KMS-11 (cell line): ENCODE data around the gene SH3TC1.

Source experiments
- H2AFZ ChIP-seq: fragments of 200-600 bp; sonication (generic); 2 replicates; pipeline ENCODE4 v1.6.1; 2016; ENCODE audit warnings: antibody characterized with exemption, mixed run types, low read depth
- H3K27ac ChIP-seq: fragments of 200-600 bp; sonication (generic); 2 replicates; pipeline ENCODE4 v1.6.1; 2016; ENCODE audit warnings: mild to moderate bottlenecking, mixed run types
- H3K27me3 ChIP-seq: fragments of 200-600 bp; sonication (generic); 2 replicates; pipeline ENCODE4 v1.6.1; 2017; ENCODE audit warnings: mild to moderate bottlenecking, low read depth, mixed run types, moderate library complexity; ENCODE audit not compliant: insufficient read depth
- H3K36me3 ChIP-seq: fragments of 200-600 bp; sonication (generic); 2 replicates; pipeline ENCODE4 v1.6.1; 2017; ENCODE audit warnings: mild to moderate bottlenecking, mixed run types; ENCODE audit not compliant: insufficient read depth
- H3K4me1 ChIP-seq: fragments of 200-600 bp; sonication (generic); 2 replicates; pipeline ENCODE4 v1.6.1; 2016; ENCODE audit warnings: mild to moderate bottlenecking, low read depth, mixed run types; ENCODE audit not compliant: poor library complexity, severe bottlenecking
- H3K4me2 ChIP-seq: fragments of 200-600 bp; sonication (generic); 2 replicates; pipeline ENCODE4 v1.7.0; 2016; ENCODE audit warnings: mild to moderate bottlenecking, mixed run types
- H3K4me3 ChIP-seq: fragments of 200-600 bp; sonication (generic); IDR thresholded peaks from 2 replicates; pipeline ENCODE4 v1.6.1; 2017; ENCODE audit warnings: low read depth, low read length, mixed read lengths; ENCODE audit not compliant: insufficient read depth
- H3K79me2 ChIP-seq: fragments of 200-600 bp; sonication (generic); 2 replicates; pipeline ENCODE4 v1.6.1; 2016; ENCODE audit warnings: low read depth, mixed run types; ENCODE audit not compliant: insufficient read depth
- H3K9ac ChIP-seq: fragments of 200-600 bp; sonication (generic); 2 replicates; pipeline ENCODE4 v1.6.1; 2016; ENCODE audit warnings: mild to moderate bottlenecking, mixed run types
- H4K20me1 ChIP-seq: fragments of 200-600 bp; sonication (generic); 2 replicates; pipeline ENCODE4 v1.6.1; 2016; ENCODE audit warnings: mild to moderate bottlenecking, mixed run types; ENCODE audit not compliant: insufficient read depth
- CTCF ChIP-seq: fragments of 200-600 bp; sonication (generic); conservative IDR thresholded peaks from 2 replicates; pipeline ENCODE4 v1.6.1; 2017; ENCODE audit warnings: low read depth, mild to moderate bottlenecking, antibody characterized with exemption, low read length, moderate library complexity, mixed read lengths

Gene SH3TC1

GRCh38 chr4:8230033-8230432, 30.9 kb downstream of the SH3TC1 start:
- H3K4me3 ChIP-seq, result no peak overlapping the region
- no peak overlapping the region for H3K27ac ChIP-seq
- H4K20me1 ChIP-seq, result no peaks in the 10 kb centered on the region
- no peak for TF ChIP-seq CTCF
- H3K9ac ChIP-seq, result no peak overlapping the region
- H2AFZ ChIP-seq, result no peak overlapping the region
- no peaks in the 10 kb centered on the region for H3K27me3 ChIP-seq
- no peaks in the 10 kb centered on the region for H3K79me2 ChIP-seq
- no peaks in the 10 kb centered on the region for H3K36me3 ChIP-seq
- H3K4me1 ChIP-seq, result no peaks in the 10 kb centered on the region
- no peak overlapping the region for H3K4me2 ChIP-seq

GRCh38 chr4:8230891-8231290, 31.8 kb downstream of the SH3TC1 start:
- H3K4me1 ChIP-seq, result no peaks in the 10 kb centered on the region
- H3K4me2 ChIP-seq, result no peak overlapping the region
- no peak for TF ChIP-seq CTCF
- H2AFZ ChIP-seq, result no peak overlapping the region
- H3K4me3 ChIP-seq, result no peak overlapping the region
- H3K79me2 ChIP-seq, result no peaks in the 10 kb centered on the region
- no peak overlapping the region for H3K9ac ChIP-seq
- H4K20me1 ChIP-seq, result no peaks in the 10 kb centered on the region
- no peaks in the 10 kb centered on the region for H3K36me3 ChIP-seq
- no peak overlapping the region for H3K27ac ChIP-seq
- H3K27me3 ChIP-seq, result no peaks in the 10 kb centered on the region

- Histone ChIP-seq H4K20me1 (no peaks in the 10 kb centered on the region), H3K4me2 (no peak overlapping the region), H3K4me3 (no peak overlapping the region), H3K4me1 (no peaks in the 10 kb centered on the region), H3K9ac (no peak overlapping the region), H3K27ac (no peak overlapping the region), H2AFZ (no peak overlapping the region), H3K27me3 (no peaks in the 10 kb centered on the region), H3K79me2 (no peaks in the 10 kb centered on the region), H3K36me3 (no peaks in the 10 kb centered on the region)
- TF ChIP-seq CTCF, result no peak
Measured at GRCh38 chr4:8231551-8232049, 32.5 kb downstream of the SH3TC1 start.

GRCh38 chr4:8232748-8233147, 33.7 kb downstream of the SH3TC1 start:
- no peak overlapping the region for H3K9ac ChIP-seq
- no peak overlapping the region for H3K4me2 ChIP-seq
- no peaks in the 10 kb centered on the region for H3K27me3 ChIP-seq
- TF ChIP-seq CTCF, result no peak
- no peaks in the 10 kb centered on the region for H3K79me2 ChIP-seq
- H3K4me1 ChIP-seq, result no peaks in the 10 kb centered on the region
- H3K27ac ChIP-seq, result no peak overlapping the region
- H2AFZ ChIP-seq, result no peak overlapping the region
- no peaks in the 10 kb centered on the region for H4K20me1 ChIP-seq
- no peak overlapping the region for H3K4me3 ChIP-seq
- no peaks in the 10 kb centered on the region for H3K36me3 ChIP-seq
